ENCODE measurements around the gene TFAP2A. TPM values are rescaled to one million over a fixed set of nuclear protein-coding genes. Genes with fewer than 3 reads are reported as not detected.

The TFAP2A gene
- polyA plus RNA-seq, 1 donor from 2014 or later: 0.78 TPM

- no peaks in the 10 kb centered on the region for H4K20me1 ChIP-seq (ENCODE audit: insufficient read depth)
- H3K4me3 ChIP-seq (ENCODE audit: low read length): no peak overlapping the region
- TF ChIP-seq POLR2AphosphoS5 (IDR thresholded peaks at IDR 0.05) (no peak), REST (IDR thresholded peaks at IDR 0.05; ENCODE audit: borderline replicate concordance) (no peak), TAF1 (IDR thresholded peaks at IDR 0.05; ENCODE audit: low read depth) (no peak), SMC3 (conservative IDR thresholded peaks at IDR 0.05; ENCODE audit: poor library complexity) (no peak), RAD21 (conservative IDR thresholded peaks at IDR 0.05) (no peak), EP300 (conservative IDR thresholded peaks at IDR 0.05; ENCODE audit: poor library complexity, severe bottlenecking) (no peak)
- no peaks in the 10 kb centered on the region for H3K27me3 ChIP-seq (ENCODE audit: insufficient read depth, low read depth, low read length)
- H3K9me3 ChIP-seq (ENCODE audit: low read length): no peaks in the 10 kb centered on the region
- no peak overlapping the region for H3K9ac ChIP-seq (ENCODE audit: low read length)
- H3K4me2 ChIP-seq (ENCODE audit: low read length): no peak overlapping the region
- H3K79me2 ChIP-seq (replicated peaks; ENCODE audit: insufficient read depth, low read length): no peaks in the 10 kb centered on the region
- no peaks in the 10 kb centered on the region for H3K36me3 ChIP-seq (ENCODE audit: insufficient read depth, low read length)
- no peak overlapping the region for H2AFZ ChIP-seq (ENCODE audit: low read depth, low read length)
- no peaks in the 10 kb centered on the region for H3F3A ChIP-seq (ENCODE audit: insufficient read depth, low read length, poor library complexity, severe bottlenecking)
- no peak overlapping the region for H3K27ac ChIP-seq (ENCODE audit: low read length)
- no peaks in the 10 kb centered on the region for H3K9me2 ChIP-seq (ENCODE audit: insufficient read depth, low read length)
These were observed 46.0 kb downstream of the TFAP2A start for GRCh38 chr6:10368861-10369260.

GRCh38 chr6:10363911-10364310, 51.0 kb downstream of the TFAP2A start:
- Histone ChIP-seq H3K79me2 (replicated peaks; ENCODE audit: insufficient read depth, low read length) (no peaks in the 10 kb centered on the region), H3K4me2 (ENCODE audit: low read length) (no peak overlapping the region), H3K36me3 (ENCODE audit: insufficient read depth, low read length) (no peaks in the 10 kb centered on the region), H4K20me1 (ENCODE audit: insufficient read depth) (no peaks in the 10 kb centered on the region), H3F3A (ENCODE audit: insufficient read depth, low read length, poor library complexity, severe bottlenecking) (no peaks in the 10 kb centered on the region), H3K27me3 (ENCODE audit: insufficient read depth, low read depth, low read length) (no peaks in the 10 kb centered on the region), H3K9me2 (ENCODE audit: insufficient read depth, low read length) (no peaks in the 10 kb centered on the region), H3K4me3 (ENCODE audit: low read length) (no peak overlapping the region), H3K27ac (ENCODE audit: low read length) (no peak overlapping the region), H3K9ac (ENCODE audit: low read length) (no peak overlapping the region), H2AFZ (ENCODE audit: low read depth, low read length) (no peak overlapping the region), H3K9me3 (ENCODE audit: low read length) (no peaks in the 10 kb centered on the region)
- TF ChIP-seq MXI1 (conservative IDR thresholded peaks at IDR 0.05; ENCODE audit: poor library complexity, severe bottlenecking) (no peak), TAF1 (IDR thresholded peaks at IDR 0.05; ENCODE audit: low read depth) (no peak), RAD21 (conservative IDR thresholded peaks at IDR 0.05) (no peak), SMC3 (conservative IDR thresholded peaks at IDR 0.05; ENCODE audit: poor library complexity) (no peak), REST (IDR thresholded peaks at IDR 0.05; ENCODE audit: borderline replicate concordance) (no peak), EP300 (conservative IDR thresholded peaks at IDR 0.05; ENCODE audit: poor library complexity, severe bottlenecking) (no peak), EZH2 (IDR thresholded peaks at IDR 0.05; ENCODE audit: borderline replicate concordance, insufficient read depth, low read length, poor library complexity, severe bottlenecking) (no peak), POLR2AphosphoS5 (IDR thresholded peaks at IDR 0.05) (no peak)
- TF ChIP-seq, protein P1, sequence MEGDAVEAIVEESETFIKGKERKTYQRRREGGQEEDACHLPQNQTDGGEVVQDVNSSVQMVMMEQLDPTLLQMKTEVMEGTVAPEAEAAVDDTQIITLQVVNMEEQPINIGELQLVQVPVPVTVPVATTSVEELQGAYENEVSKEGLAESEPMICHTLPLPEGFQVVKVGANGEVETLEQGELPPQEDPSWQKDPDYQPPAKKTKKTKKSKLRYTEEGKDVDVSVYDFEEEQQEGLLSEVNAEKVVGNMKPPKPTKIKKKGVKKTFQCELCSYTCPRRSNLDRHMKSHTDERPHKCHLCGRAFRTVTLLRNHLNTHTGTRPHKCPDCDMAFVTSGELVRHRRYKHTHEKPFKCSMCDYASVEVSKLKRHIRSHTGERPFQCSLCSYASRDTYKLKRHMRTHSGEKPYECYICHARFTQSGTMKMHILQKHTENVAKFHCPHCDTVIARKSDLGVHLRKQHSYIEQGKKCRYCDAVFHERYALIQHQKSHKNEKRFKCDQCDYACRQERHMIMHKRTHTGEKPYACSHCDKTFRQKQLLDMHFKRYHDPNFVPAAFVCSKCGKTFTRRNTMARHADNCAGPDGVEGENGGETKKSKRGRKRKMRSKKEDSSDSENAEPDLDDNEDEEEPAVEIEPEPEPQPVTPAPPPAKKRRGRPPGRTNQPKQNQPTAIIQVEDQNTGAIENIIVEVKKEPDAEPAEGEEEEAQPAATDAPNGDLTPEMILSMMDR (IDR thresholded peaks at IDR 0.05; ENCODE audit: poor library complexity, severe bottlenecking): no peak

All from neural cell (in vitro differentiated cells).